IMR-90 (cell line): ENCODE results near the gene CA12. TPM values are rescaled to one million over a fixed set of nuclear protein-coding genes. Genes with fewer than 3 reads are reported as not detected.
A peak's percentile ranks its signal among the peaks of the same experiment; 100 is the strongest.

Source experiments
- ATAC-seq: fragments of 200-7000 bp; cut with Tn5 transposase; 2 replicates; pipeline ENCODE4 v1.9.1; 2020; ENCODE audit warnings: low read depth, mild to moderate bottlenecking, moderate library complexity
- BruUV-seq: library from RNA; stranded (reverse); fragments of 400-500 nt; replicated peaks from 2 replicates; lab custom pipeline; 2021; lab: Mats Ljungman, UMichigan
- CTCF ChIA-PET: fragments of 300-600 bp; formaldehyde crosslinking; extraction: SDS; loops from one replicate; lab custom pipeline; 2021; ENCODE audit warnings: antibody characterized with exemption; lab: Yijun Ruan, JAX
- POLR2A ChIA-PET: fragments of 300-600 bp; sonication (Branson Sonifier 250); formaldehyde crosslinking; loops from one replicate; lab custom pipeline; 2022; ENCODE audit warnings: antibody characterized with exemption; ENCODE audit not compliant: unreplicated experiment; lab: Charles Lee
- DNase-seq: peaks from one replicate; pipeline ENCODE4 v3.0.0; 2013
- H2AFZ ChIP-seq: replicated peaks from 2 replicates; pipeline ENCODE3; 2013; ENCODE audit warnings: low read length, mild to moderate bottlenecking; ENCODE audit not compliant: poor library complexity
- H2AK5ac ChIP-seq: 2 replicates; pipeline ENCODE4 v1.6.1; 2013; ENCODE audit warnings: low read depth, low read length, inconsistent platforms
- H2AK9ac ChIP-seq: replicated peaks from 2 replicates; pipeline ENCODE3; 2013; ENCODE audit warnings: mild to moderate bottlenecking, low read depth, low read length, moderate library complexity; ENCODE audit not compliant: poor library complexity
- H2BK120ac ChIP-seq: 2 replicates; pipeline ENCODE4 v1.6.1; 2013; ENCODE audit warnings: low read depth, low read length, inconsistent platforms
- H2BK15ac ChIP-seq: 3 replicates; pipeline ENCODE4 v1.6.1; 2013; ENCODE audit warnings: low read depth, low read length, inconsistent platforms
- H2BK20ac ChIP-seq: 2 replicates; pipeline ENCODE4 v1.6.1; 2013; ENCODE audit warnings: low read depth, mild to moderate bottlenecking, inconsistent platforms, low read length, moderate library complexity
- H2BK5ac ChIP-seq: 2 replicates; pipeline ENCODE4 v1.6.1; 2013; ENCODE audit warnings: mild to moderate bottlenecking, low read depth, low read length, inconsistent platforms; ENCODE audit not compliant: poor library complexity, severe bottlenecking
- H3K14ac ChIP-seq: replicated peaks from 2 replicates; pipeline ENCODE4 v1.6.1; 2013; ENCODE audit warnings: low read depth, low read length, inconsistent platforms
- H3K18ac ChIP-seq: 2 replicates; pipeline ENCODE4 v1.6.1; 2013; ENCODE audit warnings: low read depth, low read length, control low read depth
- H3K23ac ChIP-seq: 2 replicates; pipeline ENCODE4 v1.6.1; 2013; ENCODE audit warnings: low read depth, low read length, inconsistent platforms
- H3K27ac ChIP-seq: 2 replicates; pipeline ENCODE4 v1.5.1; 2013; ENCODE audit warnings: mild to moderate bottlenecking, control low read depth, low read length; ENCODE audit not compliant: insufficient read depth
- H3K27me3 ChIP-seq: 2 replicates; pipeline ENCODE4 v1.6.1; 2013; ENCODE audit warnings: low read length; ENCODE audit not compliant: control insufficient read depth, insufficient read depth
- H3K36me3 ChIP-seq: 2 replicates; pipeline ENCODE4 v1.6.1; 2013; ENCODE audit warnings: low read length, mixed read lengths; ENCODE audit not compliant: control insufficient read depth, insufficient read depth
- H3K4ac ChIP-seq: 2 replicates; pipeline ENCODE4 v1.6.1; 2013; ENCODE audit warnings: low read depth, low read length, inconsistent platforms
- H3K4me1 ChIP-seq: 2 replicates; pipeline ENCODE4 v1.6.1; 2013; ENCODE audit warnings: low read length, mixed read lengths; ENCODE audit not compliant: control insufficient read depth, insufficient read depth
- H3K4me2 ChIP-seq: 2 replicates; pipeline ENCODE4 v1.6.1; 2013; ENCODE audit warnings: low read depth, mild to moderate bottlenecking, control low read depth, low read length, moderate library complexity
- H3K4me3 ChIP-seq: 2 replicates; pipeline ENCODE4 v1.5.1; 2013; ENCODE audit warnings: low read depth, mild to moderate bottlenecking, control low read depth, low read length, moderate library complexity; ENCODE audit not compliant: insufficient read depth
- H3K56ac ChIP-seq: 2 replicates; pipeline ENCODE4 v1.6.1; 2013; ENCODE audit warnings: low read length, inconsistent platforms; ENCODE audit not compliant: insufficient read depth; ENCODE audit errors: extremely low read depth
- H3K79me1 ChIP-seq, 2 experiments: 2 replicates each; pipeline ENCODE4 v1.6.1; 2013; ENCODE audit warnings: low read length in 2 of 2, inconsistent platforms in 1 of 2, low read depth in 1 of 2
- H3K9ac ChIP-seq: 2 replicates; pipeline ENCODE4 v1.6.1; 2013; ENCODE audit warnings: low read depth, low read length, control low read depth
- H3K9me1 ChIP-seq: 2 replicates; pipeline ENCODE4 v1.6.1; 2013; ENCODE audit warnings: low read length, inconsistent platforms; ENCODE audit not compliant: insufficient read depth
- H3K9me3 ChIP-seq: 2 replicates; pipeline ENCODE4 v1.6.1; 2013; ENCODE audit warnings: low read length; ENCODE audit not compliant: control insufficient read depth, insufficient read depth
- H4K20me1 ChIP-seq: 2 replicates; pipeline ENCODE4 v1.6.1; 2013; ENCODE audit warnings: low read length, inconsistent platforms; ENCODE audit not compliant: insufficient read depth
- H4K5ac ChIP-seq: 2 replicates; pipeline ENCODE4 v1.6.1; 2013; ENCODE audit warnings: mild to moderate bottlenecking, low read depth, low read length, control low read depth
- H4K8ac ChIP-seq, 2 experiments: 2 replicates each; pipeline ENCODE4 v1.6.1; 2013; ENCODE audit warnings: low read depth in 2 of 2, low read length in 2 of 2, control low read depth in 1 of 2, inconsistent platforms in 1 of 2
- H4K91ac ChIP-seq: 2 replicates; pipeline ENCODE4 v1.6.1; 2013; ENCODE audit warnings: low read depth, low read length, inconsistent platforms; ENCODE audit not compliant: insufficient read depth
- BHLHE40 ChIP-seq: fragments of 150-350 bp; IDR thresholded peaks from 2 replicates; pipeline ENCODE4 v1.6.1; 2016; ENCODE audit warnings: mild to moderate bottlenecking, low read depth, low read length
- CEBPB ChIP-seq: IDR thresholded peaks from 2 replicates; pipeline ENCODE4 v1.6.1; 2012; ENCODE audit warnings: low read depth, low read length, improper control_type of control experiment
- CHD1 ChIP-seq: IDR thresholded peaks from 2 replicates; pipeline ENCODE4 v1.6.1; 2012; ENCODE audit warnings: low read depth, low read length, improper control_type of control experiment
- FOS ChIP-seq: fragments of 150-350 bp; IDR thresholded peaks from 2 replicates; pipeline ENCODE4 v1.6.1; 2016; ENCODE audit warnings: low read depth, low read length
- MAFK ChIP-seq: IDR thresholded peaks from 2 replicates; pipeline ENCODE4 v1.6.1; 2012; ENCODE audit warnings: low read depth, low read length, improper control_type of control experiment
- MAZ ChIP-seq: IDR thresholded peaks from 2 replicates; pipeline ENCODE4 v1.6.1; 2012; ENCODE audit warnings: low read depth, mild to moderate bottlenecking, low read length, improper control_type of control experiment, moderate library complexity, borderline replicate concordance
- MXI1 ChIP-seq: IDR thresholded peaks from 2 replicates; pipeline ENCODE4 v1.6.1; 2012; ENCODE audit warnings: low read depth, mild to moderate bottlenecking, low read length, moderate library complexity, borderline replicate concordance
- NFE2L2 ChIP-seq: fragments of 150-350 bp; IDR thresholded peaks from 2 replicates; pipeline ENCODE4 v1.6.1; 2016; ENCODE audit warnings: low read depth, mild to moderate bottlenecking, low read length
- POLR2A ChIP-seq: IDR thresholded peaks from 2 replicates; pipeline ENCODE4 v1.6.1; 2012; ENCODE audit warnings: mild to moderate bottlenecking, low read depth, low read length
- RAD21 ChIP-seq: IDR thresholded peaks from 2 replicates; pipeline ENCODE4 v1.6.1; 2012; ENCODE audit warnings: low read length, improper control_type of control experiment
- RCOR1 ChIP-seq: IDR thresholded peaks from 2 replicates; pipeline ENCODE4 v1.6.1; 2012; ENCODE audit warnings: mild to moderate bottlenecking, low read length, improper control_type of control experiment; ENCODE audit not compliant: insufficient replicate concordance
- RFX5 ChIP-seq: IDR thresholded peaks from 2 replicates; pipeline ENCODE4 v1.8.0; 2012; ENCODE audit warnings: low read depth, mild to moderate bottlenecking, low read length, moderate library complexity
- SMC3 ChIP-seq: fragments of 150-350 bp; IDR thresholded peaks from 2 replicates; pipeline ENCODE4 v1.6.1; 2016; ENCODE audit warnings: low read depth, mild to moderate bottlenecking, antibody characterized with exemption, low read length, moderate library complexity
- WGBS, 2 experiments: methylation state at CpG; one replicate each; pipeline versions ENCODE4 v1.1.5 to v1.1.7; 2013; ENCODE audit warnings: missing lambda C conversion rate in 2 of 2; ENCODE audit not compliant: insufficient read length in 1 of 2; ENCODE audit errors: extremely low coverage in 2 of 2; 5-methylcytosine and 5-hydroxymethylcytosine counted together
- dilution Hi-C: fragments of 300-500 bp; cut with HindIII; formaldehyde crosslinking; loops from one replicate; pipeline ENCODE4 v1.14.3; 2018; ENCODE audit warnings: low sequenced_read_pairs; ENCODE audit not compliant: unreplicated experiment
- in situ Hi-C: fragments of 300-500 bp; cut with MboI; formaldehyde crosslinking; loops from 3 replicates; pipeline ENCODE4 v1.14.3; 2019; ENCODE audit warnings: low sequenced_read_pairs, inconsistent platforms, mixed read lengths
- intact Hi-C: fragments of 100-400 bp; cut with micrococcal nuclease; formaldehyde crosslinking; loops from 2 replicates; pipeline ENCODE4 v1.10.0; 2022
- polyA plus RNA-seq, 3 experiments: library from polyadenylated mRNA; depleted of rRNA; stranded (reverse); fragments of >200 nt; gene quantifications; 2 replicates each; pipeline ENCODE4 v1.2.3, GENCODE V29; 2012; ENCODE audit warnings: low replicate concordance in 1 of 3
- total RNA-seq: library from RNA; depleted of rRNA; stranded (reverse); fragments of >200 nt; gene quantifications from 2 replicates; pipeline ENCODE4 v1.2.3, GENCODE V29; 2012
- TF ChIP-seq, protein P1 (sequence below): fragments of 150-350 bp; IDR thresholded peaks from 2 replicates; pipeline ENCODE4 v1.6.1; 2016; ENCODE audit warnings: low read depth, mild to moderate bottlenecking, low read length, moderate library complexity, borderline replicate concordance
- TF ChIP-seq, protein P2 (sequence below): conservative IDR thresholded peaks from 2 replicates; pipeline ENCODE4 v1.5.1; 2012; ENCODE audit warnings: mild to moderate bottlenecking, low read depth, low read length, improper control_type of control experiment
- TF ChIP-seq, protein P3 (sequence below): fragments of 150-350 bp; IDR thresholded peaks from 2 replicates; pipeline ENCODE4 v1.6.1; 2017; ENCODE audit warnings: mild to moderate bottlenecking, antibody characterized with exemption, low read length, low read depth

CA12 gene
- total and polyA plus RNA-seq, 2 of the 4 experiments (the other 2 are of a cell fraction) = 33.7 to 52.6 TPM

DNA sequence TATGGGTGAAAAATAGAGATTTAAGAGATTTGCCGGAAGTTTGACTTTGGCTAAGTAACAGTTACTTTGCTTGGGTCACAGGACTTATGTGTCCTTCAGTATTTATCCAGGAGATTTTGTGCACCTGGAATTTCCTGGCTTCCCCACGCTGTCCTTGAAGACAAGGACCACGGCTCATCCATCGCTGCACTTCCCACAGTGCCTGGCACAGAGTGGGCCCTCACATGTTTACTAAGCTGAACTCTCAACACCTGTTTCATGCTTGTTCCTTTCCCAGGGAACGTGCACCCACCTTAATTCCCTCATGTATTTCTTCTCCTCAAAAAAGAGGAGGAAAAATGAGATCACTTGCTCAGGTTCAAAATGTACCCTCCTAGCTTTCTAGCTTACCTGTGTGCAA lies 32.0 kb downstream of the CA12 start:
- Histone ChIP-seq H2BK120ac (no peak overlapping the region; the same call in 1 of the 2 replicates), H2AK5ac (peak overlapping the region; percentile 66), H3K14ac (0 out of 2 replicates have a peak overlapping the region, but pooled peaks have one; percentile 68), H3K4ac (no peak overlapping the region), H3K4me1 (peaks cover 36% of the 10 kb centered on the region), H3K27me3 (no peaks in the 10 kb centered on the region), H3K9me3 (no peaks in the 10 kb centered on the region), H2AK9ac (no peak overlapping the region), H3K9ac (no peak overlapping the region), H3K27ac (no peak overlapping the region), H4K20me1 (no peaks in the 10 kb centered on the region), H3K9me1 (peaks cover 16% of the 10 kb centered on the region; the same call in 1 of the 2 replicates), H2BK5ac (no peak overlapping the region), H3K4me3 (no peak overlapping the region), H4K5ac (no peak overlapping the region), H3K23ac (no peak overlapping the region), H2AFZ (no peak overlapping the region), H3K79me1 (no peaks in the 10 kb centered on the region), H2BK20ac (peak overlapping the region; percentile 26; the same call in 1 of the 2 replicates), H3K56ac (no peak overlapping the region), H3K4me2 (no peak overlapping the region), H3K36me3 (no peaks in the 10 kb centered on the region), H4K91ac (peak overlapping the region; percentile 16; the same call in 1 of the 2 replicates), H4K8ac (no peak overlapping the region), H3K18ac (no peak overlapping the region), H2BK15ac (no peak overlapping the region)
- ATAC-seq (no peak), DNase-seq (no peak)
- intact Hi-C loops = no loop called here
- 100% methylated on average over 2 of the region's 5 CpGs; no CpG with 5 or more reads in 1 of the 2 experiments for WGBS, 2 experiments
- no TSS peak for BruUV-seq
- ChIA-PET POLR2A (interaction anchor here (0.6 kb wide), 1 partner anchor 195 kb away, joined by 5 read pairs; no protein-coding TSS in a partner anchor), CTCF (interaction anchor here (1.6 kb wide), 1 partner anchor 30 kb away, joined by 3 read pairs; no protein-coding TSS in a partner anchor)
- dilution Hi-C loops = no loop called here
- in situ Hi-C loops = no loop called here
- no peak for TF ChIP-seq RCOR1
- TF ChIP-seq BHLHE40 = no peak
- TF ChIP-seq, protein P1, sequence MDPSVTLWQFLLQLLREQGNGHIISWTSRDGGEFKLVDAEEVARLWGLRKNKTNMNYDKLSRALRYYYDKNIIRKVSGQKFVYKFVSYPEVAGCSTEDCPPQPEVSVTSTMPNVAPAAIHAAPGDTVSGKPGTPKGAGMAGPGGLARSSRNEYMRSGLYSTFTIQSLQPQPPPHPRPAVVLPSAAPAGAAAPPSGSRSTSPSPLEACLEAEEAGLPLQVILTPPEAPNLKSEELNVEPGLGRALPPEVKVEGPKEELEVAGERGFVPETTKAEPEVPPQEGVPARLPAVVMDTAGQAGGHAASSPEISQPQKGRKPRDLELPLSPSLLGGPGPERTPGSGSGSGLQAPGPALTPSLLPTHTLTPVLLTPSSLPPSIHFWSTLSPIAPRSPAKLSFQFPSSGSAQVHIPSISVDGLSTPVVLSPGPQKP = no peak
- TF ChIP-seq, protein P2, sequence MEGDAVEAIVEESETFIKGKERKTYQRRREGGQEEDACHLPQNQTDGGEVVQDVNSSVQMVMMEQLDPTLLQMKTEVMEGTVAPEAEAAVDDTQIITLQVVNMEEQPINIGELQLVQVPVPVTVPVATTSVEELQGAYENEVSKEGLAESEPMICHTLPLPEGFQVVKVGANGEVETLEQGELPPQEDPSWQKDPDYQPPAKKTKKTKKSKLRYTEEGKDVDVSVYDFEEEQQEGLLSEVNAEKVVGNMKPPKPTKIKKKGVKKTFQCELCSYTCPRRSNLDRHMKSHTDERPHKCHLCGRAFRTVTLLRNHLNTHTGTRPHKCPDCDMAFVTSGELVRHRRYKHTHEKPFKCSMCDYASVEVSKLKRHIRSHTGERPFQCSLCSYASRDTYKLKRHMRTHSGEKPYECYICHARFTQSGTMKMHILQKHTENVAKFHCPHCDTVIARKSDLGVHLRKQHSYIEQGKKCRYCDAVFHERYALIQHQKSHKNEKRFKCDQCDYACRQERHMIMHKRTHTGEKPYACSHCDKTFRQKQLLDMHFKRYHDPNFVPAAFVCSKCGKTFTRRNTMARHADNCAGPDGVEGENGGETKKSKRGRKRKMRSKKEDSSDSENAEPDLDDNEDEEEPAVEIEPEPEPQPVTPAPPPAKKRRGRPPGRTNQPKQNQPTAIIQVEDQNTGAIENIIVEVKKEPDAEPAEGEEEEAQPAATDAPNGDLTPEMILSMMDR = no peak
- no peak for TF ChIP-seq MXI1
- no peak for TF ChIP-seq RAD21
- no peak for TF ChIP-seq MAZ
- TF ChIP-seq CEBPB = no peak
- TF ChIP-seq CHD1 = no peak
- TF ChIP-seq FOS = no peak
- TF ChIP-seq RFX5 = no peak
- TF ChIP-seq, protein P3, sequence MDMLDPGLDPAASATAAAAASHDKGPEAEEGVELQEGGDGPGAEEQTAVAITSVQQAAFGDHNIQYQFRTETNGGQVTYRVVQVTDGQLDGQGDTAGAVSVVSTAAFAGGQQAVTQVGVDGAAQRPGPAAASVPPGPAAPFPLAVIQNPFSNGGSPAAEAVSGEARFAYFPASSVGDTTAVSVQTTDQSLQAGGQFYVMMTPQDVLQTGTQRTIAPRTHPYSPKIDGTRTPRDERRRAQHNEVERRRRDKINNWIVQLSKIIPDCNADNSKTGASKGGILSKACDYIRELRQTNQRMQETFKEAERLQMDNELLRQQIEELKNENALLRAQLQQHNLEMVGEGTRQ = no peak
- no peak for TF ChIP-seq MAFK
- no peak for TF ChIP-seq NFE2L2
- no peak for TF ChIP-seq SMC3
- no peak for TF ChIP-seq POLR2A
